ENCODE measurements around the gene ARL16. TPM values are rescaled to one million over a fixed set of nuclear protein-coding genes. Genes with fewer than 3 reads are reported as not detected.

ARL16 gene
- polyA plus RNA-seq, 1 donor (not counting 4 experiments of a cell fraction or from before 2014, with no cell fraction given), result 48.7 TPM

DNA sequence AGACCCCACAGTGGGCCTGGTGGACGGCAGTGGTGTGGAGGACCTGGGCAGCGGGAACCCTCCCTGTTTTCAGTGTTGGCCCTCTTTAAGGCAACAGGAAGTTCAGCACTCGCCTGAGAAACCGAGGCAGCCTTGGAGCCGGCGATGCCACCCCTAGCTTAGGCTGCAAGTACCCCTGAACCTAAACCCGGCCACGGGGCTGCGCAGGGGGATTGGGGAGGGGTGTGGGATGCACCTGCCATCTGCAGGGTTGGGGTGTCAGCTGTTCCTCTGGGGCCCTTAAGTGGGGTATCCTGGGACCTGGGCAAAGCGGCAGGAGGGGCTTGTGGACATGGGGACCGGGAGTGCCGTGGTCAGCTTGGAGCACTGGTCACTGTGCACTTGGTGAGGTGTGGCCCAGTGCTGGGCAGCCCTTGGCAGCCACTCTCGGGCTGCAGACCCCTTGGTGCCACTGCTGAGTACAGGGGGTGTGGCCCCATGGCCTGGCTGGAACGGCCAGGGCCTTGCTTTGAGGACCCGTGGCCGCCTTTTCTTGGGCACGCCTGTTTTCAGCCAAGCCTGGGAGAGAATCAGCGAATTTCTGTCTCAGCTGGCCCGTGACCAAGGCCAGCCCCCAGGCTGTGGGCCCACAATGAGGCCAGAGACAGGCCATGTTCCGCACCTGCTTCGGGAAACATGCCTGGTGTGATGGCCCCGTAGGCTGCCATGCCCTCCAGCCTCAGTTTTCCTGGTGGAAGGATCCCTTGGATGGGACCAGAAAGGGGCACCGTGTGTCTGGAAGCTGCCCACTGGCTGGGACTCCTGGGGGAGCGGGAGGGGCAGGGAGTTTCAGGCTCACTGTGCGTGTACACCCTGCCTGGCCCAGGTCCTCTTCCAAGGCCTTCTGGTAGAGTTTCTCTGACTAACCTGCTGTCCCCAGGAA, 24.4 kb upstream of the ARL16 start:
- no peak overlapping the region for H2AFZ ChIP-seq (ENCODE audit: control insufficient read depth, low read length)
- dilution Hi-C loops (cut with MboI; ENCODE audit: extremely low pct_ligation_motif_present, low sequenced_read_pairs), result no loop called here
- H3K4me1 ChIP-seq (ENCODE audit: control insufficient read depth, extremely low read depth, insufficient read depth, low read length), result peaks cover 21% of the 10 kb centered on the region
- no peaks in the 10 kb centered on the region for H3K27me3 ChIP-seq (ENCODE audit: control insufficient read depth, extremely low read depth, insufficient read depth, low read length)
- TF ChIP-seq, protein P1, sequence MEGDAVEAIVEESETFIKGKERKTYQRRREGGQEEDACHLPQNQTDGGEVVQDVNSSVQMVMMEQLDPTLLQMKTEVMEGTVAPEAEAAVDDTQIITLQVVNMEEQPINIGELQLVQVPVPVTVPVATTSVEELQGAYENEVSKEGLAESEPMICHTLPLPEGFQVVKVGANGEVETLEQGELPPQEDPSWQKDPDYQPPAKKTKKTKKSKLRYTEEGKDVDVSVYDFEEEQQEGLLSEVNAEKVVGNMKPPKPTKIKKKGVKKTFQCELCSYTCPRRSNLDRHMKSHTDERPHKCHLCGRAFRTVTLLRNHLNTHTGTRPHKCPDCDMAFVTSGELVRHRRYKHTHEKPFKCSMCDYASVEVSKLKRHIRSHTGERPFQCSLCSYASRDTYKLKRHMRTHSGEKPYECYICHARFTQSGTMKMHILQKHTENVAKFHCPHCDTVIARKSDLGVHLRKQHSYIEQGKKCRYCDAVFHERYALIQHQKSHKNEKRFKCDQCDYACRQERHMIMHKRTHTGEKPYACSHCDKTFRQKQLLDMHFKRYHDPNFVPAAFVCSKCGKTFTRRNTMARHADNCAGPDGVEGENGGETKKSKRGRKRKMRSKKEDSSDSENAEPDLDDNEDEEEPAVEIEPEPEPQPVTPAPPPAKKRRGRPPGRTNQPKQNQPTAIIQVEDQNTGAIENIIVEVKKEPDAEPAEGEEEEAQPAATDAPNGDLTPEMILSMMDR (optimal IDR thresholded peaks at IDR 0.05 in 1 of 3, IDR thresholded peaks at IDR 0.05 in 1 of 3, conservative IDR thresholded peaks at IDR 0.05 in 1 of 3; ENCODE audit: extremely low read depth in 1 of 3, insufficient read depth in 2 of 3, low read length in 3 of 3), result no peak
- no peak for TF ChIP-seq EZH2 (IDR thresholded peaks at IDR 0.05; ENCODE audit: low read length)
- H3K9me3 ChIP-seq (ENCODE audit: control insufficient read depth, low read depth, low read length), result no peaks in the 10 kb centered on the region
- no peaks in the 10 kb centered on the region for H4K20me1 ChIP-seq (ENCODE audit: control insufficient read depth, extremely low read depth, insufficient read depth, low read length)
- no peak overlapping the region for H3K4me3 ChIP-seq (ENCODE audit: control insufficient read depth in 2 of 3, extremely low read depth in 1 of 3, insufficient read depth in 2 of 3, low read depth in 1 of 3, low read length in 3 of 3)
- H3K4me2 ChIP-seq (ENCODE audit: control insufficient read depth, extremely low read depth, insufficient read depth, low read depth, low read length), result no peak overlapping the region
- FAIRE-seq (no peak), DNase-seq (ENCODE audit: low read depth, low spot score) (no peak)
- peaks cover 25 to 39% of the 10 kb centered on the region in 2 experiments for H3K36me3 ChIP-seq (ENCODE audit: control insufficient read depth in 2 of 2, extremely low read depth in 1 of 2, insufficient read depth in 2 of 2, low read length in 2 of 2)
- H3K9ac ChIP-seq (ENCODE audit: control insufficient read depth, extremely low read depth, insufficient read depth, low read length), result no peak overlapping the region
- no peaks in the 10 kb centered on the region for H3K9me1 ChIP-seq (ENCODE audit: control insufficient read depth, extremely low read depth, insufficient read depth, low read length)
- peaks cover 35% of the 10 kb centered on the region for H3K79me2 ChIP-seq (ENCODE audit: control insufficient read depth, insufficient read depth, low read length)
- H3K27ac ChIP-seq (ENCODE audit: control insufficient read depth, insufficient read depth, low read length), result no peak overlapping the region

DNA sequence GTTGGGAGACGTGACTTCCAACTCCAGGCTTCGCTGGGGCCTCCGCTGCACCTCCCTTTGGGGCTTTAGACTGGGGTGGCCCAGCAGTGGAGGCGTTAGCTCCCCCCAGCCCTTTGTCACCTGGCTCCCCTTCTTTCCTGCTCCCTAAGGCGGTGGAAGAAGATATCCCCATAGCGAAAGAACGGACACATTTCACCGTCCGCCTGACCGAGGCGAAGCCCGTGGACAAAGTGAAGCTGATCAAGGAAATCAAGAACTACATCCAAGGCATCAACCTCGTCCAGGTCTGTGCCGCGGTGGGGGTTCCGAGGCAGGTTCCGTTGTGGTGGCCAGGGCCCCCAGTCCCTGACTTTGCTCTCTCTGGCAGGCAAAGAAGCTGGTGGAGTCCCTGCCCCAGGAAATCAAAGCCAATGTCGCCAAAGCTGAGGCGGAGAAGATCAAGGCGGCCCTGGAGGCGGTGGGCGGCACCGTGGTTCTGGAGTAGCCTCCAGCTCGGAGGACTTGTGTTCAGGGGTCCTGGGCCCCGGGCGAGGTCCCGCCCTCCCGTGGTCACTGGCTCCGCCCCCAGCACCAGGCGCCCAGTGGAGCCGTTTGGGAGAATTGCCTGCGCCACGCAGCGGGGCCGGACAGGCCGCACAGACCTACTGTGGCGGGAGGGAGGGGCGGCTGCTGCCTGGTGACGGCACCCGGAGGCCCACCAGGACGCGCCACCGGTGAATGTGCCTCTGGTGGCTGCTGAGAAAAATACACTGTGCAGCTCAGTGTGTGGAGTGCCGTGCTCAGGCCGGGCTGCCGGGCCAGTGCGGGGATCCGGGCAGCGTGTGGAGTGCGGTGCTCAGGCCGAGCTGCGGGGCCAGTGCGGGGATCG, 23.4 kb upstream of the ARL16 start:
- Histone ChIP-seq H3K27ac (ENCODE audit: control insufficient read depth, insufficient read depth, low read length) (no peak overlapping the region), H2AFZ (ENCODE audit: control insufficient read depth, low read length) (no peak overlapping the region), H3K27me3 (ENCODE audit: control insufficient read depth, extremely low read depth, insufficient read depth, low read length) (no peaks in the 10 kb centered on the region), H3K36me3 (ENCODE audit: control insufficient read depth in 2 of 2, extremely low read depth in 1 of 2, insufficient read depth in 2 of 2, low read length in 2 of 2) (peaks cover 25 to 39% of the 10 kb centered on the region in 2 experiments), H4K20me1 (ENCODE audit: control insufficient read depth, extremely low read depth, insufficient read depth, low read length) (no peaks in the 10 kb centered on the region), H3K4me3 (ENCODE audit: control insufficient read depth in 2 of 3, extremely low read depth in 1 of 3, insufficient read depth in 2 of 3, low read depth in 1 of 3, low read length in 3 of 3) (no peak overlapping the region), H3K9ac (ENCODE audit: control insufficient read depth, extremely low read depth, insufficient read depth, low read length) (no peak overlapping the region), H3K79me2 (ENCODE audit: control insufficient read depth, insufficient read depth, low read length) (peaks cover 41% of the 10 kb centered on the region), H3K4me1 (ENCODE audit: control insufficient read depth, extremely low read depth, insufficient read depth, low read length) (peaks cover 17% of the 10 kb centered on the region), H3K9me1 (ENCODE audit: control insufficient read depth, extremely low read depth, insufficient read depth, low read length) (no peaks in the 10 kb centered on the region), H3K4me2 (ENCODE audit: control insufficient read depth, extremely low read depth, insufficient read depth, low read depth, low read length) (no peak overlapping the region), H3K9me3 (ENCODE audit: control insufficient read depth, low read depth, low read length) (no peaks in the 10 kb centered on the region)
- FAIRE-seq (no peak), DNase-seq (ENCODE audit: low read depth, low spot score) (no peak)
- dilution Hi-C loops (cut with MboI; ENCODE audit: extremely low pct_ligation_motif_present, low sequenced_read_pairs), result no loop called here
- TF ChIP-seq, protein P1 (optimal IDR thresholded peaks at IDR 0.05 in 1 of 3, IDR thresholded peaks at IDR 0.05 in 1 of 3, conservative IDR thresholded peaks at IDR 0.05 in 1 of 3; ENCODE audit: extremely low read depth in 1 of 3, insufficient read depth in 2 of 3, low read length in 3 of 3), result no peak
- no peak for TF ChIP-seq EZH2 (IDR thresholded peaks at IDR 0.05; ENCODE audit: low read length)

Measured in keratinocyte (primary cell).